IPS-20b (cell line): ENCODE measurements around the gene TPRA1.
A peak's percentile ranks its signal among the peaks of the same experiment; 100 is the strongest.

Source experiments
- H3K27ac ChIP-seq: one replicate; pipeline ENCODE4 v1.5.1; 2013; ENCODE audit warnings: low read length
- H3K27me3 ChIP-seq: 2 replicates; pipeline ENCODE4 v1.6.1; 2013; ENCODE audit warnings: mild to moderate bottlenecking, low read length, inconsistent platforms; ENCODE audit not compliant: insufficient read depth
- H3K36me3 ChIP-seq: 2 replicates; pipeline ENCODE4 v1.6.1; 2013; ENCODE audit warnings: low read depth, mild to moderate bottlenecking, inconsistent platforms, low read length, moderate library complexity; ENCODE audit not compliant: insufficient read depth
- H3K4me1 ChIP-seq: 2 replicates; pipeline ENCODE4 v1.6.1; 2013; ENCODE audit warnings: mild to moderate bottlenecking, control low read depth, inconsistent platforms, low read length, moderate library complexity; ENCODE audit not compliant: insufficient read depth
- H3K4me3 ChIP-seq: 2 replicates; pipeline ENCODE4 v1.5.1; 2013; ENCODE audit warnings: mild to moderate bottlenecking, low read length, inconsistent platforms
- H3K9ac ChIP-seq: 2 replicates; pipeline ENCODE4 v1.6.1; 2013; ENCODE audit warnings: low read depth, mild to moderate bottlenecking, inconsistent platforms, low read length, moderate library complexity
- H3K9me3 ChIP-seq: 2 replicates; pipeline ENCODE4 v1.6.1; 2013; ENCODE audit warnings: mild to moderate bottlenecking, low read depth, low read length, inconsistent platforms; ENCODE audit not compliant: insufficient read depth

Gene TPRA1

DNA sequence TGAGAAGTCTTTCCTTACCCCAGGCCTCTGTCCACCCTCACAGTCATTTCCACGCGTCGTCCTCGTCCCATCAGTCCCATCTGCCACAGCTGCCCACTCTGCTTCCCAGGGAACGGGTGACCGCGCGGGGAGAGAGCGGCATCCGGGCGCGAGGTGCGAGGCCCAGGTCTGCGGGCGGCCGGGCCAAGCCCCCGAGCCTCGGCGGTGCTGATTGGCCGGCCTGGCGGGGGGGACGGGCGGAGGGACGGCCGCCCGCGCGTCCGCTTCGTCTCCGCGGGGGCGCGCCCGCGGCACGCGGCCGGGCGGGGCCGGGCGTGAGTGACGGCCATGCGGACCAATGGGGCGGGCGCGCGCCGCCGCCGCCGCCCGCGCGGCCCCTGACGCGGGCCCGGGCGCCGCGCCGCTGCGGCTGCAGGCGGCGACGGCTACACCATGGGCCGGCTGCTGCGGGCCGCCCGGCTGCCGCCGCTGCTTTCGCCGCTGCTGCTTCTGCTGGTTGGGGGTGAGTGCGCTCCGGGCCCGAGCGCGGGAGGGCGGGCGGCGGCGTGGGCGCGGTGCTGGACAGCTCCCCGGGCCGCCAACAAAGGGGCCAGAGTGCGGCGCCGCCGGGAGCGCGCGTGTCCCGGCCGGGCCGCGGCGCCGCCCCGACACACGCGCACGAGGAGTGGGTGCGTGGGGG, 38.4 kb upstream of the TPRA1 start, which contains the start of gene PODXL2:
TSS of gene PODXL2 (plus strand) at position 398 of the 679 bp plus-strand sequence. CDS start at position 433, 35 bp downstream.
- no peaks in the 10 kb centered on the region; the same call in 1 of the 2 replicates for H3K4me1 ChIP-seq
- no peaks in the 10 kb centered on the region for H3K36me3 ChIP-seq
- peaks cover 51% of the 10 kb centered on the region for H3K27me3 ChIP-seq
- no peak within 1 kb of the TSS for H3K9ac ChIP-seq
- H3K9me3 ChIP-seq, result peaks cover 7% of the 10 kb centered on the region; the same call in 1 of the 2 replicates
- no peak within 1 kb of the TSS for H3K27ac ChIP-seq
- H3K4me3 ChIP-seq, result peak within 1 kb of the TSS; percentile 65

DNA sequence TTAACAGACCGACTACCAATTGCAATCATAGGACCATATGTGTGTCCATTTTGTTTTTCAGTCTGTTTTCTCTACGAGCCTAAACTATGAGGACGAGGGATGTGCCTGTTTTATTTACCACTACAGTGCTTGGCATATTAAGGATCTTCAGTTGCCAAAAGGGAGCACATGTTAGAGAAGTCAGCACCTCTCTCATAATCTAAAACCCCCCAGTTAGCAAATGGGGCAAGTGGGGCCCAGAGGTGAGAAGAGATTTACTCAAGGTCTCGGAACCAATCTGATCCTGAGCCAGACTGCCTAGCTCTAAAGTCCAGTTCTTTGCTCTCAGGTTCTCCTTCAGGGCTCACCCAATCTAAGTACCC, 37.9 kb upstream of the TPRA1 start:
- peaks cover 7% of the 10 kb centered on the region; the same call in 1 of the 2 replicates for H3K9me3 ChIP-seq
- H3K27ac ChIP-seq, result no peak overlapping the region
- H3K4me1 ChIP-seq, result no peaks in the 10 kb centered on the region; the same call in 1 of the 2 replicates
- H3K36me3 ChIP-seq, result no peaks in the 10 kb centered on the region
- peaks cover 51% of the 10 kb centered on the region for H3K27me3 ChIP-seq
- no peak overlapping the region for H3K4me3 ChIP-seq
- no peak overlapping the region for H3K9ac ChIP-seq

DNA sequence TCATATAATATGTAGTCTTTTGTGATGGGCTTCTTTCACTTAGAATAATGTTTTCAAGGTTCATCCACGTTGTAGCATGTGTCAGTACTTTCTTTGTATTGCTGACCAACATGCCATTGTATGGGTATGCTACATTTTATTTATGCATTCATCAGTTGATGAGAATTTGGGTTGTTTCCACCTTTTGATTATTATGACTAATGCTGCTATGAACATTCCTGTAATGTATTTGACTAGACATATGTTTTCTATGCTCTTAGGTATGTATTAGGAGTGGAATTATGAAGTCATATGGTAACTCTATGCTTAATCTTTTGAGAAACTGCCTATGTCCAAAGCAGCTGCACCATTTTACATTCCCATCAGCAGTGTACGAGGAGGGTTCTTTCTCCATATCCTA, 35.3 kb upstream of the TPRA1 start:
- no peak overlapping the region for H3K9ac ChIP-seq
- peaks cover 24% of the 10 kb centered on the region for H3K36me3 ChIP-seq
- peaks cover 7% of the 10 kb centered on the region; the same call in 1 of the 2 replicates for H3K9me3 ChIP-seq
- H3K4me1 ChIP-seq, result no peaks in the 10 kb centered on the region
- H3K27me3 ChIP-seq, result peaks cover 48% of the 10 kb centered on the region
- H3K4me3 ChIP-seq, result no peak overlapping the region
- H3K27ac ChIP-seq, result no peak overlapping the region

DNA sequence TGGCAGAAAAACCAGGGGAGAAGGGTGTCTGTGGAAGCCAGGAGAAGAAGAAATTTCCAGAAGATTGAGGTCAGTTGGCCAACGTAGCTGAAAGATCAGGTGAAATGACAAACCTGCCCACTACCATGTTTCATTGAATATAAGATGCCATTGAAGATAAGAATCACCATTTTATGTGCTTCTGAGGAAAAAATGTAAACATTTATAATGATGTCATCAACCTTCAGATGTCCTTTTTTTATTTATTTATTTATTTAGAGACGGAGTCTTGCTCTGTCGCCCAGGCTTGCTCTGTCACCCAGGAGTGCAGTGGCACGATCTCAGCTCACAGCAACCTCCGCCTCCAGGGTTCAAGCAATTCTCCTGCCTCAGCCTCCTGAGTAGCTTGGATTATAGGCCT, 33.5 kb upstream of the TPRA1 start:
- H3K36me3 ChIP-seq, result peaks cover 42% of the 10 kb centered on the region
- peaks cover 7% of the 10 kb centered on the region; the same call in 1 of the 2 replicates for H3K9me3 ChIP-seq
- no peak overlapping the region for H3K9ac ChIP-seq
- no peak overlapping the region for H3K4me3 ChIP-seq
- no peak overlapping the region for H3K27ac ChIP-seq
- H3K4me1 ChIP-seq, result no peaks in the 10 kb centered on the region
- H3K27me3 ChIP-seq, result peaks cover 33% of the 10 kb centered on the region

DNA sequence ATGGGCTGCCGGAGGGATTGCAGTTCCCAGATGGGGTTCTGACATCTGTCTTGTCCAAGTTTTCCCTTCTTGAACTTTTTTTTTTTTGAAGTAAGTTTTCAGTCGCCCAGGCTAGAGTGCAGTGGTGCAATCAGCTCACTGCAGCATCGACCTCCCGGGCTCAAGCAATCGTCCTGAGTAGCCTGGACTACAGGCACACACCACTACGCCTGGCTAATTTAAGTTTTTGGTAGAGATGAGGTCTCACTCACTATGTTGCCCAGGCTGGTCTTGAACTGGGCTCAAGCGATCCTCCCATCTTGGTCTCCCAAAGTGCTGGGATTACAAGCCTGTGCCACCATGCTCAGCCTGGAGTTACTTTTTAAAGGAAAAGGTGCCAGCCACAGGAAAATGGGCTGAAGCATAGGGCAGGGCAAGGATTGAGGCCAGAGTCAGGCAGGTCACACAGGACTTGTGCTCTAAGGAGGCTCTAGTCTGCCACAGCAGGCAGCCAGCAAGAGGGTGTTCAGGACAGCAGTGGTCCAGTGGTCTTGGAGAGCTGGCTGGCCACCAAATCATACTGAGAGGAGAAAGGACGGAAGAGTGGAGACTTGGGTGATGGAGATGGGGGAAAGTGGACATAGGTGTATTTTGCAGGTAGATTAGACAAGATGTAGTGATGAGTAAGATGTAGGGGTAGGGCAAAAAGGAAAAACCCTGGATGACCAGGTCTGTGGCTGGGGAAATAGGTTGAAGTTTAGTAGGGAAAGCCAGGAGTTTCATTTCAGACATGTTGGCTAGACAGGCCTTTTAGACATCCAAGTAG, 32.4 kb upstream of the TPRA1 start:
- Histone ChIP-seq H3K9me3 (no peaks in the 10 kb centered on the region), H3K4me3 (no peak overlapping the region), H3K4me1 (no peaks in the 10 kb centered on the region), H3K9ac (no peak overlapping the region), H3K36me3 (peaks cover 53% of the 10 kb centered on the region), H3K27me3 (peaks cover 24% of the 10 kb centered on the region), H3K27ac (no peak overlapping the region)

DNA sequence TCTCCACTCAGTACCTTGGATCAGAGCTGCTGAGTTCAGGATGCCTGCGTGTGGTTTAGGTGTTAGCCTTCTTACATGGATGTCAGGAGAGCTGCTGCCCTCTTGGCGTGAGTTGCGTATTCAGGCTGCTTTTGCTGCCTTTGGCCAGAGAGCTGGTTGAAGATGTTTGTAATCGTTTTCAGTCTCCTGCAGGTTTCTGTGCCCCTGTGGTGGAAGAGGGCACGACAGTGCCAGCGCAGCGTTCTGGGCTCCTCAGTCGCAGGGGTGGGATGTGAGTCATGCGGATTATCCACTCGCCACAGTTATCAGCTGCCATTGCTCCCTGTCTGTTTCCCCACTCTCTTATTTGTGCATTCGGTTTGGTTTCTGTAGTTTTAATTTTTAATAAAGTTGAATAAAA, 31.5 kb upstream of the TPRA1 start:
- Histone ChIP-seq H3K4me3 (no peak overlapping the region), H3K9ac (no peak overlapping the region), H3K36me3 (peaks cover 62% of the 10 kb centered on the region)

DNA sequence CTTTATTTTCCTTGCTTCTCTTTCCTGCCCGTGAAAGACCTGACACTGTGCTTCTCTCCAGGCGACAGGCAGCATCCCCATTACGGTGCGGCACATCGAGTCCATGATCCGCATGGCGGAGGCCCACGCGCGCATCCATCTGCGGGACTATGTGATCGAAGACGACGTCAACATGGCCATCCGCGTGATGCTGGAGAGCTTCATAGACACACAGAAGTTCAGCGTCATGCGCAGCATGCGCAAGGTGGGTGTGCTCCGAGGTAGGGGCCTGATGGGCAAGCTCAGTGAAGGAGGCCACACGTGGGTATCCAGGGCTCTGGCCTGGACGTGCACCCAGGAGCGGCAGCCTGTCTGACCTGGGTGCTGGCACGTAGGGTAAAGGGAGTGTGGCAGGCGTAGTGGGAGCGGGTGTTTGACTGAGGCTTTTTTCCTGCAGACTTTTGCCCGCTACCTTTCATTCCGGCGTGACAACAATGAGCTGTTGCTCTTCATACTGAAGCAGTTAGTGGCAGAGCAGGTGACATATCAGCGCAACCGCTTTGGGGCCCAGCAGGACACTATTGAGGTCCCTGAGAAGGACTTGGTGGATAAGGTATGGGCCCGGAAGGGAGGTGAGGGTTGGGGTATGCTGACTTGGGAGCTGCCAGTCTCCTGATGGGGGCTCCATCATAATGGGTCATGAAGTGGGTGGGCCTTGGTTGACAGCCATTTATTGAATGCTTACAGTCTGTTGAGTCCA, 30.3 kb upstream of the TPRA1 start:
- H3K4me1 ChIP-seq, result no peaks in the 10 kb centered on the region
- peaks cover 3% of the 10 kb centered on the region; the same call in 1 of the 2 replicates for H3K27me3 ChIP-seq
- no peaks in the 10 kb centered on the region for H3K9me3 ChIP-seq
- H3K4me3 ChIP-seq, result no peak overlapping the region
- H3K36me3 ChIP-seq, result peaks cover 74% of the 10 kb centered on the region
- H3K27ac ChIP-seq, result no peak overlapping the region
- no peak overlapping the region for H3K9ac ChIP-seq

More for the DNA sequence above, 31.5 kb upstream of the TPRA1 start:
- H3K27ac ChIP-seq, result no peak overlapping the region
- H3K4me1 ChIP-seq, result no peaks in the 10 kb centered on the region
- H3K9me3 ChIP-seq, result no peaks in the 10 kb centered on the region
- peaks cover 15% of the 10 kb centered on the region for H3K27me3 ChIP-seq

DNA sequence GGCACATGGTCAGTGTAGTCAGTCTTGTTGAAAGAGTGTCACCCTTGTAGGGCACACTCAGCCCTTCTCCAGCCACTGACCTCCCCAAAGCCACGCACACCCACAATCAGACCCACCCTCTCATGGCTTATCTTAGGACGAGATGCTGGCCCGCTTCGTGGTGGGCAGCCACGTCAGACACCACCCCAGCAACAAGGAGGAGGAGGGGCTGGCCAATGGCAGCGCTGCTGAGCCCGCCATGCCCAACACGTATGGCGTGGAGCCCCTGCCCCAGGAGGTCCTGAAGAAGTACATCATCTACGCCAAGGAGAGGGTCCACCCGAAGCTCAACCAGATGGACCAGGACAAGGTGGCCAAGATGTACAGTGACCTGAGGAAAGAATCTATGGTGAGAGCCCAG, 28.4 kb upstream of the TPRA1 start:
- no peaks in the 10 kb centered on the region for H3K4me1 ChIP-seq
- H3K36me3 ChIP-seq, result peaks cover 94% of the 10 kb centered on the region
- H3K9me3 ChIP-seq, result no peaks in the 10 kb centered on the region
- H3K27me3 ChIP-seq, result no peaks in the 10 kb centered on the region
- H3K9ac ChIP-seq, result no peak overlapping the region
- no peak overlapping the region for H3K4me3 ChIP-seq
- H3K27ac ChIP-seq, result no peak overlapping the region

DNA sequence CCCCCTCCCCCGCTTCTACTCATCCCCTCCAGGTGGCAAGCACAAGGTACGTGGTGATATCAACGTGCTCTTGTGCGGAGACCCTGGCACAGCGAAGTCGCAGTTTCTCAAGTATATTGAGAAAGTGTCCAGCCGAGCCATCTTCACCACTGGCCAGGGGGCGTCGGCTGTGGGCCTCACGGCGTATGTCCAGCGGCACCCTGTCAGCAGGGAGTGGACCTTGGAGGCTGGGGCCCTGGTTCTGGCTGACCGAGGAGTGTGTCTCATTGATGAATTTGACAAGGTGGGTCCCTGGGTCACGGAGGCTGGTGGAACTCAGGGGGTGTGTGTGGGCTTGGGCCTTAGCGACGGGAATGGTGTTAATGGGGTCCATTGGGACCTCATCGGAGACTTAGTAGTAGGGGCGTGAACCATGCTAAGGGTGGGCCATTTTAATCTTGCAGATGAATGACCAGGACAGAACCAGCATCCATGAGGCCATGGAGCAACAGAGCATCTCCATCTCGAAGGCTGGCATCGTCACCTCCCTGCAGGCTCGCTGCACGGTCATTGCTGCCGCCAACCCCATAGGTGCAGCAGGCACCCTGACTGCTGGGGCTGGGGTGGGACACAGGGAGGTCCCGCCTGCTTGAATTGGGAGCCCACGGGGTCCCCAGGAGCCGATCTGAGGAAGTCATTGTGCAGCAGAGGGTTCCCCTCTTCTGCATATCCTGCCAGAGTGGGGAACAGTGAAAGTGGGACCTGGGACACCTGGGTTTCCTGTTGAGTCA, 26.5 kb upstream of the TPRA1 start:
- Histone ChIP-seq H3K36me3 (peaks cover 100% of the 10 kb centered on the region), H3K4me1 (no peaks in the 10 kb centered on the region), H3K4me3 (no peak overlapping the region), H3K27ac (no peak overlapping the region), H3K9ac (no peak overlapping the region), H3K27me3 (no peaks in the 10 kb centered on the region), H3K9me3 (no peaks in the 10 kb centered on the region)

DNA sequence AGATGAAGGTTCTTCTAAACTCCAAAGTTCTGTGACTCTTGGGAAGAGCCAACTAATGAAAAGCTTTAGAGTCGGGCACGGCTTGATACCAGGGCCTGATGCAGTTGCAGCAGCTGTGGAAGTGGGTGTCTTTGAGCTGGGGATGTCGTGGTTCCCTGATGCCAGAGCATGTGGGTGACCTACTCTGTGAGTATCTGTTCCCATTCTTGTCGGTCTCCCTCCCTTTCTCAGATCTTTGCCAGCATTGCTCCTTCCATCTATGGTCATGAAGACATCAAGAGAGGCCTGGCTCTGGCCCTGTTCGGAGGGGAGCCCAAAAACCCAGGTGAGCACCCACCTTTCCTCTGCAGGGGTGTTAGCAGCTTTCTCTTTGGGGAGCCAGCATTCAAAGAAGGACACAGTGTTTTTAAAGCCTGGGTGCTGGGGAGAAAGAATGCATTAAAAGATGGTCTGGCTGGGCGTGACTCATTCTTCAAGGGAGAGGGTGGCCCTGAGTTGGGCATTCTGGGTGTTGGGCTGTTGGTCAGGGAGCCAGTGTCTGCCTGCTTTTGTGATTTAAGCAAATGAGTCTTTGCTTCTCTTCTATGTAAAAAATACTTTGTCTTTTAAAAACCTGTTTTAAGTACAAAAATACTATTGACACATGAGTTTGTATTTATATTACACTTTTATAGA, 25.2 kb upstream of the TPRA1 start:
- Histone ChIP-seq H3K9ac (no peak overlapping the region), H3K27me3 (no peaks in the 10 kb centered on the region), H3K4me3 (no peak overlapping the region), H3K36me3 (peaks cover 97% of the 10 kb centered on the region), H3K9me3 (no peaks in the 10 kb centered on the region), H3K4me1 (no peaks in the 10 kb centered on the region), H3K27ac (no peak overlapping the region)
